Osteoblast (primary cell): ENCODE measurements around the gene ARHGAP31. TPM values are rescaled to one million over a fixed set of nuclear protein-coding genes. Genes with fewer than 3 reads are reported as not detected.

Experiments used
- DNase-seq: peaks from one replicate; pipeline ENCODE4 v3.0.0; 2011; ENCODE audit warnings: low spot score, mixed read lengths; ENCODE audit not compliant: insufficient read length; ENCODE audit errors: missing footprints
- H2AFZ ChIP-seq: 2 replicates; pipeline ENCODE4 v1.6.0; 2011; ENCODE audit warnings: mild to moderate bottlenecking, low read length
- H3K27ac ChIP-seq: 2 replicates; pipeline ENCODE4 v1.5.1; 2011; ENCODE audit warnings: mild to moderate bottlenecking, low read depth, low read length, moderate library complexity
- H3K27me3 ChIP-seq: 2 replicates; pipeline ENCODE4 v1.6.0; 2012; ENCODE audit warnings: mild to moderate bottlenecking, control low read depth, inconsistent platforms, low read length, moderate library complexity; ENCODE audit not compliant: insufficient read depth
- H3K36me3 ChIP-seq: 2 replicates; pipeline ENCODE4 v1.5.1; 2011; ENCODE audit warnings: mild to moderate bottlenecking, low read length, control low read depth, moderate library complexity; ENCODE audit not compliant: insufficient read depth
- H3K4me1 ChIP-seq: 2 replicates; pipeline ENCODE4 v1.5.1; 2011; ENCODE audit warnings: mild to moderate bottlenecking, low read length, control low read depth, moderate library complexity; ENCODE audit not compliant: insufficient read depth
- H3K4me2 ChIP-seq: 2 replicates; pipeline ENCODE4 v1.6.0; 2011; ENCODE audit warnings: mild to moderate bottlenecking, low read length; ENCODE audit not compliant: insufficient read depth
- H3K4me3 ChIP-seq: fragments of 200-600 bp; sonication (generic); 3 replicates; pipeline ENCODE4 v1.5.1; 2012; ENCODE audit warnings: mild to moderate bottlenecking, low read length, inconsistent platforms; ENCODE audit not compliant: insufficient read depth
- H3K79me2 ChIP-seq: 2 replicates; pipeline ENCODE4 v1.6.0; 2012; ENCODE audit warnings: mild to moderate bottlenecking, low read length, control low read depth, inconsistent platforms; ENCODE audit not compliant: insufficient read depth
- H3K9me3 ChIP-seq: 2 replicates; pipeline ENCODE4 v1.5.1; 2011; ENCODE audit warnings: low read depth, low read length, control low read depth
- H4K20me1 ChIP-seq: 2 replicates; pipeline ENCODE4 v1.6.0; 2012; ENCODE audit warnings: mild to moderate bottlenecking, low read length, control low read depth; ENCODE audit not compliant: insufficient read depth
- small RNA-seq: library from RNA; depleted of rRNA; stranded (forward); fragments of <200 nt; gene quantifications from one replicate; pipeline ENCODE3, GENCODE V24; 2012
- total RNA-seq: library from RNA; depleted of rRNA; stranded (reverse); fragments of >200 nt; gene quantifications from 2 replicates; pipeline ENCODE4 v1.2.3, GENCODE V29; 2012
- TF ChIP-seq, protein P1 (sequence below): IDR thresholded peaks from 2 replicates; pipeline ENCODE4 v1.5.1; 2011; ENCODE audit warnings: mild to moderate bottlenecking, low read depth, low read length, moderate library complexity; ENCODE audit errors: extremely low read depth

The ARHGAP31 gene
- total RNA-seq, 1 donor: 56.5 TPM

DNA sequence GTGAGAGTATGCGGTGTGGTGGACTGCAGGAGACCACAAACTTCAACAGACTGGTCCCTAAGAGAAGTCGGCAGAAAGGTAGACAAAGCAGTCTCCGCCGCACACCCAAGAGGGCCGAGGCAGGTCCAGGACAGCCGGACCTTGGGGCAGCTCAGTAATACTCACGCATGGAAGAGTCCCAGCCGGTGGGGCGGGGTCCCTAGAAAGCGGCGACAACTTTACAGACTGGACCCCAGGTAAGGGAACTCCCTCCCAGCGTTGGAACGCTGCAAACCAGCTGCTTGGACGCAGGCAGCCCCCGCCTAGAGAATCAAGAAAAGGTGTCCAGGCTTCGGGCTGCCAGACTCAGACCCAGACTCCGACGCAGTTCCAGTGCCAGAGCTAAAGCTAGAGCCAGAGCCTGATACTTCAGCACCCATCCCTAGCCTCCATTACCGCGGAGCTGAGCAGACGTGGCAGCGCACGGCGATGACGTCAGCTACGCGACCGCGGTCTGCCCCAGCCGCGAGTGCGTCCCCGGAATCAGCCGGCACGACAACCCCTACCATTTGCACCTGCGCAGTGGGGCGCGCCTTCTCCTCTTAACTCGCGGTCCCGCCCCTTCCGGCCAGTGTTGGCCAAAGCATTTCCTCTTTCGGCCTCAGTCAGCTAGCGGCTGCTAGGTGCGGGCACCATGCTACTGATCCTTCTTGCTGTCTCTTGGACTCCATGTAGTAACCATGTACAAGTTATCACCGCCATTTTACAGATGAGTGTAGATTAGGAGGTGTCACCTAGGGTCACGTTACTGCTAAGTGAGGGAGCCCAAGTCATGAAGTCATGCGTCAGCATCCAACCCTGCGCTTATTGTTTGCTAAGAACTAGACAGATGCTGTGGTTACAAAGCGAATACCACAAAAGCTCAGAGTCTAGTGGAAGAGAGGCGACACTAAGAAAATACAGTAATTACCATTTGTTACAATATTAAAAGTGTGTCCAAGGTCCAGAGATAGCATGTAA is 169.3 kb downstream of the ARHGAP31 start, which contains the start of gene TMEM39A:
TSS of gene TMEM39A (minus strand) at position 445 of the 999 bp plus-strand sequence. CDS start 1,541 bp downstream, outside the sequence.
- Histone ChIP-seq H3K27ac (peak within 1 kb of the TSS; percentile 98), H3K4me3 (peak within 1 kb of the TSS; percentile 96), H3K27me3 (no peaks in the 10 kb centered on the region), H3K4me2 (peak within 1 kb of the TSS; percentile 84), H3K36me3 (peaks cover 35% of the 10 kb centered on the region), H3K9me3 (no peaks in the 10 kb centered on the region), H3K79me2 (peaks cover 48% of the 10 kb centered on the region), H4K20me1 (peaks cover 20% of the 10 kb centered on the region), H3K4me1 (peaks cover 31% of the 10 kb centered on the region), H2AFZ (peak within 1 kb of the TSS; percentile 91)
- TF ChIP-seq, protein P1, sequence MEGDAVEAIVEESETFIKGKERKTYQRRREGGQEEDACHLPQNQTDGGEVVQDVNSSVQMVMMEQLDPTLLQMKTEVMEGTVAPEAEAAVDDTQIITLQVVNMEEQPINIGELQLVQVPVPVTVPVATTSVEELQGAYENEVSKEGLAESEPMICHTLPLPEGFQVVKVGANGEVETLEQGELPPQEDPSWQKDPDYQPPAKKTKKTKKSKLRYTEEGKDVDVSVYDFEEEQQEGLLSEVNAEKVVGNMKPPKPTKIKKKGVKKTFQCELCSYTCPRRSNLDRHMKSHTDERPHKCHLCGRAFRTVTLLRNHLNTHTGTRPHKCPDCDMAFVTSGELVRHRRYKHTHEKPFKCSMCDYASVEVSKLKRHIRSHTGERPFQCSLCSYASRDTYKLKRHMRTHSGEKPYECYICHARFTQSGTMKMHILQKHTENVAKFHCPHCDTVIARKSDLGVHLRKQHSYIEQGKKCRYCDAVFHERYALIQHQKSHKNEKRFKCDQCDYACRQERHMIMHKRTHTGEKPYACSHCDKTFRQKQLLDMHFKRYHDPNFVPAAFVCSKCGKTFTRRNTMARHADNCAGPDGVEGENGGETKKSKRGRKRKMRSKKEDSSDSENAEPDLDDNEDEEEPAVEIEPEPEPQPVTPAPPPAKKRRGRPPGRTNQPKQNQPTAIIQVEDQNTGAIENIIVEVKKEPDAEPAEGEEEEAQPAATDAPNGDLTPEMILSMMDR: no peak
- DNase-seq: peak; percentile 98

DNA sequence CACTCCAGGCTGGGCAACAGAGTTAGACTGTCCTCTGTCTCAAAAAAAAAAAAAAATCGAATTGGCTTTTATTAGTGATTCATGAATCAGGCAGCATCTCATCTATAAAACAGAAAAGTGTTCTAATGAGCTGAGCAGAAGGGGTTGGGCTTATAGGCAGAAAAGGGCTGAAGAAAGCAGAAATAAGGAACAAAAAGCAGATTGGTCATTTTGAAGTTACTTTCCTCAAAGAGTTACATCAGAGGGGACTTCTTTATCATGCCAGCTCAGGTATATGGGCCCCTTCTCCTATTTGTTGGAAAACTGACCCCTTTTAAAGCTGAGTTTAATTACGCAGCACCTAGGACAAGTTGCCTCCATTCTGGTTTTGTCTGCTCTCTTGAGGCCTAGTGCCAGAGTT is 173.9 kb downstream of the ARHGAP31 start:
- H3K4me1 ChIP-seq: peaks cover 11% of the 10 kb centered on the region
- H4K20me1 ChIP-seq: no peaks in the 10 kb centered on the region
- H2AFZ ChIP-seq: peak overlapping the region; percentile 95
- TF ChIP-seq, protein P1: no peak
- peak overlapping the region; percentile 80 for H3K4me3 ChIP-seq
- H3K27ac ChIP-seq: peak overlapping the region; percentile 59
- H3K27me3 ChIP-seq: no peaks in the 10 kb centered on the region
- no peak for DNase-seq
- peaks cover 11% of the 10 kb centered on the region for H3K36me3 ChIP-seq
- H3K79me2 ChIP-seq: peaks cover 8% of the 10 kb centered on the region
- no peaks in the 10 kb centered on the region for H3K9me3 ChIP-seq
- H3K4me2 ChIP-seq: peak overlapping the region; percentile 92

DNA sequence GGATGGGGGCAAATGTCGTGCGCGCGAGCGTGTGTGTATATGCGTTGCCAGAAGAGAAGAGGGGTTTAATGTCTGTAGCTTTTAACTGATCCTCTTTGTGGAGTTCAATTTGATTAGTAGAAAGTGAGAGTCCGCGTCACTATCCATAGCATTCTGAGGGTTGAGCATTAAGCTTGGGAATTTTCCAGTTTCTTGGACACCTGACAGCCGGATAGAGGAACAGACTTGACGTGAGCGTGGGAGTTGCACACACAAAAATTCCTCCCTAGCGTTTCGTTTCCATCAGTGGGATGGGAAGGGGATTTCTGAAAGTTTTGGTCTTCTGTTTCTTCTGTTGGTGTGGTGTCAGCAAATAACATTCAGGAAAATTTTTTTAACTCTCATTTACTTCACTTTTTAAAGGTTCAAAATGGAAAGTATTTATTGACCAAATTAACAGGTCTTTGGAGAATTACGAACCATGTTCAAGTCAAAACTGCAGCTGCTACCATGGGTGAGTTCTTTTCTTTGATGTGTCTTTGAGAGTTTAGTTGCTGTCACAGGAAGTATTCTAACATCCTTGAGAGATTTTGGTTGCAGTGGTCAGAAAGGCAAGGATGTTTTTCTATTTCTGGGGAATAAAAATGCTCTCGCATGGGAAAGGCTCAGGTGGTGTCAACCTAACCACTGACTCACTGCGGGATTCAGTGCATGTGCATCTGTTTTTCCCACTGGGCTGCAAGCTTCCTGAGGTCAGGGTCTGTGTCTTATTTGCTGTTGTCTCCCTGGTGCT is 175.4 kb downstream of the ARHGAP31 start:
- peaks cover 11% of the 10 kb centered on the region for H3K36me3 ChIP-seq
- peaks cover 6% of the 10 kb centered on the region for H3K4me1 ChIP-seq
- DNase-seq: peak; percentile 62
- no peaks in the 10 kb centered on the region for H3K9me3 ChIP-seq
- H3K4me2 ChIP-seq: peak overlapping the region; percentile 92
- H3K79me2 ChIP-seq: peaks cover 4% of the 10 kb centered on the region
- H4K20me1 ChIP-seq: no peaks in the 10 kb centered on the region
- H3K4me3 ChIP-seq: peak overlapping the region; percentile 80
- TF ChIP-seq, protein P1: no peak
- H2AFZ ChIP-seq: peak overlapping the region; percentile 95
- H3K27me3 ChIP-seq: no peaks in the 10 kb centered on the region
- H3K27ac ChIP-seq: peak overlapping the region; percentile 59

Small RNA genes within 50 kb of the gene (small RNA-seq; reads per million reads assigned to genes)
- not detected for gene RNU6-1127P

Other genes starting within 250 kb of the ARHGAP31 start
- not detected in 2 replicates for gene TEX55, start 148.2 kb upstream of the ARHGAP31 start, total RNA-seq
- 0.29 and 0.36 TPM in 2 replicates for gene UPK1B, start 120.8 kb upstream of the ARHGAP31 start, total RNA-seq
- 22.7 and 28.2 TPM in 2 replicates for gene B4GALT4, start 53.5 kb upstream of the ARHGAP31 start, total RNA-seq
- 53.2 and 54.5 TPM in 2 replicates for gene TMEM39A, start 169.2 kb downstream of the ARHGAP31 start, total RNA-seq
- 17.7 and 19.4 TPM in 2 replicates for gene POGLUT1, start 174.6 kb downstream of the ARHGAP31 start, total RNA-seq
- gene TIMMDC1, start 204.2 kb downstream of the ARHGAP31 start, total RNA-seq: 59.4 and 60.1 TPM in 2 replicates